Fibroblast of the conjunctiva (primary cell): ENCODE data around the gene CYP1B1.

Experiments
- DNase-seq: peaks from one replicate; pipeline ENCODE4 v3.0.0-alpha.2; 2010; ENCODE audit warnings: low read depth

Gene CYP1B1

DNA sequence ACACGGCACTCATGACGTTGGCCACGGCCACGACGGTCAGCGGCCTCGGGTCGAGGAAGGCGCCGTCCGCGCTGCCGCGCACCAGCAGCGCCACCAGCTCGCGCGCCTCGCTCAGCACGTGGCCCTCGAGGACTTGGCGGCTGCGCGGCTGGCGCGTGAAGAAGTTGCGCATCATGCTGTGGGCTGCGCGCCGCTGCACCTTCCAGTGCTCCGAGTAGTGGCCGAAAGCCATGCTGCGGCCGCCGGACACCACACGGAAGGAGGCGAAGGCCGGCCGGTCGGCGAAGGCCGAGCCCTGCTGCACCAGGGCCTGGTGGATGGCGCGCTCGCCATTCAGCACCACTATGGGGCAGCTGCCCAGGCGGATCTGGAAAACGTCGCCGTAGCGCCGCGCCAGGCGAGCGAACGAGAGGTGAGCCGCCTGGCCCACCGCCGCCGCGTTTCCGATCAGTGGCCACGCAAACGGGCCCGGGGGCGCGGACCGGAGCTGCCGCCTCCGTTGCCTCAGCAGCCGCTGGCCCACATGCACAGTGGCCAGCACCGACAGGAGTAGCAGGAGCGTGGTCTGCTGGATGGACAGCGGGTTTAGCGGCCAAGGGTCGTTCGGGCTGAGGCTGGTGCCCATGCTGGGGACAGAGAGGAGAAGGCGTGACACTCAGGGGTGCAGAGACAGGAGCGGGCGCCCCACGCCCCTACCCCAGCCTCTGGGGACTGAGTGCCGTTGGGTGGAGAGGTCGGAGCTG, 1.0 kb downstream of the CYP1B1 start:
- DNase-seq: no peak

DNA sequence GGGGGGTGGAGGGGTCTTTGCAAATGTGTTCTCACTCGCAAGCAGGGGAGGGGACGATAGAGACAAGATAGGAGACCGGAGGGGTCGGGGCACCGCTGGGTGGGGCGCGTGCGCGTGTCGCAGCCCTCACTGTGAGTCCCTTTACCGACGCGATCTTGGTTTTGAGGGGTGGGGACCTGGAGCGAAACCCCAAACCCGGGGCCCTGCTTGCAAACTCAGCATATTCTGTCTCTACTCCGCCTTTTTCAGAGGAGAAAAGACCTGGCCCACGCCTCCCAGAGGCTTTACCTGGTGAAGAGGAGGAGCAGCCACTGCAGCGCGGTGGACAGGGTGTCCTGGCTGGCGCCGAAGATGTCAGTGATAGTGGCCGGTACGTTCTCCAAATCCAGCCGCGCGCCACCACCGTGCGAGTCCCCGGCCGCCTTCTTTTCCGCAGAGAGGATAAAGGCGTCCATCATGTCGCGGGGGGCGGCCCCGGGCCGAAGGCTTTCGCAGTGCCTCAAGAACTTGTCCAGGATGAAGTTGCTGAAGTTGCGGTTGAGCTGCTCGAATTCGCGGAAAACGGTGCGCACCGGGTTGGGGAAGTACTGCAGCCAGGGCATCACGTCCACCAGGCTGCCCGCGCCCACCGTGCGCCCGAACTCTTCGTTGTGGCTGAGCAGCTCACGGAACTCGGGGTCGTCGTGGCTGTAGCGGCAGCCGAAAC, 1.7 kb downstream of the CYP1B1 start:
- DNase-seq: no peak

DNA sequence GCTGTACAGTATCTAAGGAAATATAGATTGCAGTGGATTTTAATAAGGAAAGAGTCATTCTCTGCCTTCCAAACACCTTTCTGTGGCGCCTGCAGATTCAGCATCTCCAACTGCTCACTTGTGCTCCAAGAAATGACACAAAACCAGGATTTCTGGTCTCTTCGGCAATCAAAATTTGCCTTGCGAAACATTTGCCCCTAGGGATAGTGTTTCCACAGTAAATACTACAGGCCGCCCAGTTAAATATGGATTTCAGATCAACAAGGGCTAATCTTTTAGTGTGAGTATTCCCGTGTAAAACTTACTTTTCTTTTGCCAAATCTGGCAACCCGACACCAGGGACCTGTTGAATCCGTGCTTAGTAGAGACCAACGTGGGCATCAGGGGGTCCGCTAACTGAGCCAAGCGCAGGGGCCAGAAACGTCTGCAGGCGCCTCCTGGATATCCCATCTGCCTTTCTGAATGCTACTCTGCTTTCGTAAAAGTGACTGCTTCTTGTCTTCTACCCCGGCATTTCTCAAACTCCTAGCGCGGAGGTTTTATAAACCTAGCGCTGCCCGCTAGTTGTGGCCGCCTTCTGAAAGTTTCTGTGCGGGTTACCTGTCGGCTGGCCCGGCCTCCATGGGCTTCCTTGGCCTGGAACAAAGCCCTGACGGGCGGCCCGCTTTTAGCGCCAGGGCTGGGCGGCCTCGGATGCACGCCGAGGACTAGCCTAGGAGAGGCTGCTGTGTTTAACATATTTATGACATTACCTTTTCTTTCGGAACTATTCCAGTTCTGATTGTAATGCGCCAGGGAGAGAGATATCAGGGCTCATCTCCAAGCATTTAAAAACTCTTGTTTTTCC, 2.5 kb downstream of the CYP1B1 start:
- DNase-seq: no peak

DNA sequence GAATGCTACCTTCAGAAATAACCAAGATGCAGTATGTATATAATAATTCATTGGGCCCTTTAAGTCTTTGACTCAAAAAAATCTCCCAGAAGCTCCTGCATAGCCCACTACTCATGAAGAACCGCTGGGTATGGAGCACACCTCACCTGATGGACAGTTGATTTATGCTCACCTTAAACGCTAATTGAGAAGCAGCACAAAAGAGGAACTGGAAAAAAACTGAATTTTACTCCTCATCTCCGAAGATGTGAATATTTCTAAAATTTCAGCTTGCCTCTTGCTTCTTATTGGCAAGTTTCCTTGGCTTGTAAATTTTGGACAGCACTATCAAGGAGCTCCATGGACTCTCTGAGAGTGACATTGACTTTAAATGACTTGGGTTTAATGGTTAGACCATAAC, 5.5 kb downstream of the CYP1B1 start:
- DNase-seq: no peak

DNA sequence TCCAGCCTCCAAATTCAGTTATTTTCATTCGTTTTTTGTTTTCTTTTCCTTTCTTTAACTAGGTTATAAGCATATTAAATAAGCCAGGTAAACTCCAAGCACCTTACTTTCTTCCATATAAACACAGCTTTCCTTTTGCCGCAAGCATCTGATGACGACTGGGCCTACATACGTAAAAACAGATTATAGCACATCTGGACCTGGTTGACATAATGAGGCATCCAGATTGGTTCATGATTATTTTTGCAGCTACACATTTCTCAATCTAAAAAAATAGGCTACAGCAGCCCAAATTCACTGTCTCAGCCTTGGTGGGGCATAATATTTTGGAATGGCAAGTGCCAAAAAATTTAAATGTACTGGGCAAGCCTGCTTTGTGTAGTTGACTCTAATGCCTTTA, 7.7 kb downstream of the CYP1B1 start:
- DNase-seq: no peak

DNA sequence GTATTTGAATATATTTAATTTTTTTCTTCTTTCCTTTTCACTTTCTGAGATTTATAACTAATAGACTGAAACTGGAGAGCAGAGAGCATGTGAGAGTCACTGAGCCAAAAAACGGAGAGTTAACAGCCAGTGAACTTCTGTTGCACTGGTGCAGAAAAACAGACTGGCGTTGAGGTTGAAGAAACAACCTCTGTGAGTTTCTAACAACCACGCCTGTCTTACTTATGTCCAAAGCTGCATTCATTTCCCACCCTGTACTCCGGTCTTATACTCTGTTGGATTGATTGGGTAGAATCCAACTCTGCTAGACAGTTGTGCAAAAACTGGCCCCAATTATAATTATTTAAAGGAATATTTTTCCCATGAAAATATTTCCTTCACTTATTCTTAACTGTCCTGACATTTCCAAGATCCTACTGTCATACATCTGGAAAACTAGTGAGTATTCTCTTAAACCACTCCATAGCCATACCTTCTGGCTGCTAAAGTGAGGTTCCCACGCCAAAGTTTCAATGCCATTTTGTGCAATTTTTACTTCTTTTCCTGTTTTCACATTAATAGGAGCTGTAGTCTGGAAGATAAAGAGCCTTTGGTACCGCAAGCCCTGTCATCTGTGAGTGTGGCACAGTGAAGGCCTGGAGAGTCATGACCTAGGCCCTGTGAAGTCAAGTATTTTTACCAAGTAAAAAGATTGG, 9.4 kb downstream of the CYP1B1 start:
- DNase-seq: no peak

DNA sequence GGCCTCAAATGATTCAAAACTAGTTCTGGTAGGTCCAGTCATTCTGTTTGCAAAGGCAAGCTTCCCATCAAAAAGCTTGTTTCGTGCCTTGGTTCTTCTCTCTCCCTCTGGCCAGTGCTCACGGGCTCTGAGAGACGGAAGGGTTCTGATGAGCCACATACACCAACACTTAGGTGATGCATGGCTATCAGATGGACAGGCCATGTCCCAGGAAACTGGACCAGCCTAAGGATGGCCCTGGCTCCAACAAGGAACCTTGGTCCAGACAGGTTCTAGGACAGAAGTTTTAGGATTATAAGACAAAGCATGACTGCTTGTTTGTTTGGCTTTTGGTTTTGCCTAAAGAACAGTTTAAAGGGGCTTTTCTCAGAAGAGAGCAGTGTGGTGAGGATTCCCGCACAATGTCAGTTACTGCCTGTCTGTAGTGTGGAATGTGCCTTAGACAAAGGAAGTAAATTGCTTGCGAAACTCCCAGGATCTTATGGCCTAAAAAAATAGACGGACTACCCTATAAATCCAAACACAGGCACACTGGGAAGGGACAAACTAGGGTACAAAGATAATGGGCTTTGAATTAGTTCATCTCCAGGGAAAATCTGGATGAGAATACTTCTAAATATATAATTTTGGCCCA, 10.3 kb downstream of the CYP1B1 start:
- DNase-seq: no peak

DNA sequence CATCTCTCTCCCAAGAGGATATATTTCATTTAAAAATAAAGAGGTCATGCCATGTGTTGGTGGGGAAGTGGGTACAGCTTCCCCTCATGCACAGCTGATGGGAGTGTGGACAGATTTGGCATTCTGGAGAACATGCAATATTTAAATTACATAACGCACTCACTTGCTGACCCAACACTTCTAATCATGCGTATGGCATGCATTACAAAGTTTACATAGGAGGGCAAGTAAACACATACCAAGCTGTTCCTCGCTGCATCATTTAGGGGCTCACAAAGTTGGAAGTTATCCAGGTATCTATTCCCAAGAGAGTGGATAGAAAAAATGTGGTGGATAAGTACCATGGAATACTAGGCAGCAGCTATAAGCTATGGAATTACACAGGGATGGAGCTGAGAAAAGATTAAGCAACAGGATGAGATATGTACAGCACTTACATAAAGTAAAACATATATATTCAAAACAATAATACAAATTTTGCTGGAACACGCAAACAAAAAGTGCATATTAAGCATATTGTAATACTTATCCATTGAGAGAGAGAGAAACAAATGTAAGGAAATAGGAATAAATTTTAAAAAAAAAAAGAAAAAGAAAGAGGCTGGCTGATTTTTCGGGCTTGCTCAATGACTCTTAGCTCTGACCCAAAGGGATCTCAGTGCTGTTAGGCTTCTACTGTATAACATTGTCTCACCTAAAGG, 11.0 kb downstream of the CYP1B1 start:
- DNase-seq: no peak

DNA sequence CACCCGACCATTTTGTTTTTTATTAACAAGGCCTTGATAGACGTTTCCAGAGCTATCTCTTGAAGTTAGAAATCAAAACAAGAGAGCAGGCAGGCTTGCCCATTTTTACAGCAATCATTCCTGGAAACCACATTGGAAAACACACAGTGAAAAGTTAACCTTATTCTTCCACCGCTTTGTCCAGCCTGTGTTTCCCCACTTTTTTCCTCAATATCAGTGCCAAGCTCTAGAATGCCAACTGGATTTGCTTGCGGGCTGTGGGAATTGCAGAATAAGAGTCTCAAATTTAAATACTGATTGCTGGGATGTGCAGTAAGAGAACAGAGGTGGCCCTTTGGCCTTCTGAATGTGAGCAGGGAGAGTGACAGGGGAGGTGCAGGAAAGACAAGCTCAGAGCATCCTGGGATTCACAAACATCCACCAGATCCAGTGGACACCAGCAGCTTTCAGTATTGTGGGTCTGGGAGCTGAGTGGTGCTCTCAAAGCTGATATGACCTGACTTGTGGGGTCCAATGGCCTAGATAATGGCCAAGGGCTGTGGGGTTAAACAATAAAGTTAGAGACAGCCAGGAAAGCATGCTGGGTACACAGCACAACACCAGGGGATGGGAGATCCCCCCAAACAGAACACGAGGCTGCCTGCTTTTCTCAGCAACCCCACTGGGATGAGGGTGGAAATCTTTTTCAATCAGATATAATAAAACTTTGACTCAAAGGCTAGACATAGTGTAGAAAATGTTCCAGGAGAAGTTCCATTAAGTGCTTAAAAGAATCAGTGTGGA, 15.5 kb downstream of the CYP1B1 start:
- DNase-seq: no peak

DNA sequence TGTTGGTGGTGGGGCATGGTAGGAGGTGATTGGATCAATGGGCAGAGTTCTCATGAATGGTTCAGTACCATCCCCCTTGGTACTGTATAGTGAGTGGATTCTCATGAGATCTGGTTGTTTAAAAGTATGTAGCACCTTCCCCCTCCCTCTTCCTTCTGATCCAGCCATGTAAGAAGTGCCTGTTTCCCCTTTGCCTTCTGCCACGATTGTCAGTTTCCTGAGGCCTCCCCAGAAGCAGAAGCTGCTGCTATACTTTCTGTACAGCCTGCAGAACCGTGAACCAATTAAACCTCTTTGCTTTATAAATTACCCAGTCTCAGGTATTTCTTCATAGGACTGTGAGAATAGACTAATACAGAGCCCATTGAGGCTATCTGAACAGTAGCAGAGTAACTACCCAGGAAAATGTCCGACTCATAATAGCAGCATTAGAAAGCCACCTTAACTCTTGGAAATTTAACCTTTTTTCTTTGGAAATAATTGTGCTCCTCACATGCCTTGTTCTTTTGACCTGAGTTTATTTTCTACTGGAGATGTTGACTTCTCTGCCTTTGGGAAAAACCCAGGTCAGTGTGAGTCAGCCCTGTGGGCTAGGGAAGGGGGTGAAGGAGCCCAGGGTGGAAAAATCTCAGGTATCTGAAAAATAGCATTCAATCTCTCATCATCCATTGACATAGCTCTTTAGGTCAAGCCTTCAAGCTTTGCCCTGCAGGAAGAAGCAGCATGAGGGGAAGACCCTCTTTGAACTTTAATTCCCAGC, 18.1 kb downstream of the CYP1B1 start:
- DNase-seq: no peak

DNA sequence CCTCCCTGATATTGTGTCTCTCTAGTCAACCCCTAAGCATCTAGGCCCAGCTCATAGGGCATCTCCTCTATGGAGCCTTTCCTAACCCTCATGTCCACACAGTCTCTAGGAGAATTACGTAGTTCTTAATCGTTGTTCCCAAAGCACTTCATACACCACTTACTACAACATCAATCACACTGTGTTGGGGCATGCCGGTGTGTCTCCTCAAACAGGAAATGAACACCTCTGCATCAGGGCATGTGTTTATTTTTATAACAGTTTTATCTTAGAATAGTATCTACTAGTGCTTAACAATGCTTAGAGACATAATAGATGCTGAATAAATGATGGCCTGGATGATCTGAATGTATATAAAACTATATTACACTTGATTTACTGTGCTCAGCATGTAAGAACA, 19.7 kb downstream of the CYP1B1 start:
- no peak for DNase-seq

DNA sequence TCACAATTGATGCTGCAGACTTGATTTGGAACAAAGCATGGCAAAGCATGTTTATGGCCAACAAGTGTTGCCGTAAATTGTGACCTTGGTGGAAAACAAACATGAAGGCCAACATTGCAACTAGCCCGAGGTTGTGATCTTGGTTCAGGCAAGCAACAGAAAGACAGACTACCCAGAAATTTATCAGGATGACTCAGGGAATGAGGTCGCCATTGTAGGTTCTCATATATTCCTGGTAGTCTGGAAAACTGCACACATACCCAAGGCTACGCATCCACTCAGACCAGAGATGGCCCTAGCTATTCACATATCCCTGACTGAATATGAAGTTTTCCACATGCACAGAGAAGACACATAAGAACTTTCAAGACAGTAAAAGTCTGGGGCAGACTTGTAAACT, 30.1 kb downstream of the CYP1B1 start:
- DNase-seq: no peak

DNA sequence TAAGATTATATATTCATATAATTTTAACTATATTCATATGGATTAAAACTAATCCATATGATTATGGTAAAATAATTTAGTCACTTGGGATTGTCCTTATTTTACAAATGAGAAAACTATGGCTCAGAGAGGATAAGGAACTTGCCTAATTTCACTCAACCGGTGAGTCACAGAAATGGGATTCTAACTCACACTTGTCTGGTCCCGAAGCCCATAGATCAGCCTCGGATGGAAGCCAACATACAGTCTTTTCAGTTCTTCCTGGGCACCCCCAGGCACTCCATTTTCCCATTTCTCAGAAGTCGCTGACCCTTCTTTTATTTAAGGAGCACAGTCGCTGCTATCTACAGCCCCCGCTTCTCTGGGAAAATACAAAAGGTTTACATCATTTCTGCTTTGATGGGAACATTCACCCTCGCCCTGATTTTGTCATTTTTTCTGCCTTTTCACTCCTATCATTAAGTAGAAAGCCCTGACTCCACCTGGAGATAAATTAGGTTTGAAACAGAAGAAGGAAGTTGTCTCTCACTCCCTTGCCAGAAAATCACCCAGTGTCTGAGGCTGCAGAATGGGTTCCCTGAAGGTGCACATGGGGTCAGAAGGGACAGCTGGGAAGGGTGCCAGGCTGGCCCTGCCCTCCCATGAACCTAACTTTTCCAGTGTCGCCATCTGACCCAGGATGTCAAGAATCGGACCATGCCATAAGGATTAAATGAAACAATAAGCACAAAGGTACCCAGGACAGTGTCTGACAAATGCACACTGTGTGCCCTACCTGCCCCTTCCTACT, 36.6 kb downstream of the CYP1B1 start:
- peak; percentile 6 for DNase-seq

DNA sequence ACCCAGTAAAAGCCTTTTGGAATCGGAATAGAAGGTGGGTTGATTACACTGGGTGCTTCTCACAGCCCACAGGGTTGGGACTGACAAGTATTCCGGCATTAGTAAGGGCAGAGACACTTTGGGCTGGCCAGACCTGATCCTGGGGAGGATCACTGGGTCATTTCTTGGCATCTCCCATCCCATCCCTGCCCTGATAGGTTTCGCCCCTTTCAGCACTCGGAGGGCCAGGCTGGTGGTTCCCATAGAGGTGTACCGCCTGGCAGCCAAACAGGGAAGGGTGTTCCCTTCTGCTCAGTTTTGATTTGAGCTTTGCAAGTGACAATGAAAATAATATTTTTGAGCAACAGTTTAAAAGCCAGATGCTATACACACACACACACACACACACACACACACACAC, 37.3 kb downstream of the CYP1B1 start:
- no peak for DNase-seq

DNA sequence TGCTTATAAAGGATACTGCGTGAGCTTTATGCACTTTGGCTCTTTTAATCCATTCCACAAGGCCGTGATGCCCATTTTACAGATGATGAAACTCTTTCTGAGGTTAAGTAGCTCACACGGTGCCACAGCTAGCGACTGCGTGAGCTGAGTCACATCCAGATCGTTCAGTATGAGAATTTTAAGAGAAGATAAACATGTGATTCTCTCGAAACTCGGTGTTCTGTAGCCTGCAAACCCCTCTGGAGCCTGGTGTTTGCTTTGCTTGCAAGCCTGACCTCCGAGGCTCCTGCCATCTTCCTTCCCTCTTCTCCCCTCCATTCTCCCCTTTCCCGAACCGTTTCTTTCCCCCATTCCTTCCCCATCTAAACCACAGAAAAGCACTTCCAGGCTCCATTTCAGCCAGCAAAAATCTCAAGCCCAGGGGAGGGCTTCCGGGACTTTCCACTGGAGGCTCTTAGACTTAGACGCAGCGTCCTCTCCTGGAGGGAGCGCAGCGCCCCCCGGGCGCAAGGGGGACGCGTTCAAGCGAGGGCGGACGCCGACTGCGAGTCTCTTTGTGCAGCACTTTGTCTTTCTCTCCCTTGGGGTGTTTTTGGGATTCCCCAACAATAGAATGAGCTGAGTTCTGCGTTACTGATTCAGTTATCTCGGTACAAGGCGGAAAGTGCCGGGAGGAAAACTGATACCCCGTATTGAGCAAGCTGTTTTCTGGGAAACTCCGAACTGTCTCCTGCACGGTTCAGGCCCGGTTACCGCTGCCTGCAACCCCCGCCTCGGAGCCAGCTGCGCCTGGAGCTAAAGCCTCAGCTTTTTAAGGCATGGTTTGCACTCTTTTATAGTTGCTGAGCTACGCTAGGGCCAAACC, 38.0 kb downstream of the CYP1B1 start:
- peak; percentile 30 for DNase-seq

DNA sequence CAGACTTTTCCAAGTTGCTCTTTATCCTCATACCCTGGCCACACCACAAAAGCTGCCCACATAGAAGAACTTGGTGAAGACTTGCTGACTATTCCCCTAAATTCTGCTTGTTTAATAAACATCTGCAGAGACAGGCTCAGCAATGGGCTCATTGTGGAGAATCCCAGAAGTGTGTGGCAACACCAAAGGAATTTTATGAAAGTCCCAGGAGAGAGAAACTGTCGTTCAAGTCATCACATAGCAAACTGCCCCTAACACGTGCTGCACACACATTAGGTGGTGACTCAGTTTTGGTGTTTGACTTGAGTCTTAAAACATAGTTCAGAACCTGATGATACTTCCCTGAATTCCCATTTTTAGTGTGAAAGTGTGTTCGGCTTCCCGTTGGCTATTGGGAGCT, 38.6 kb downstream of the CYP1B1 start:
- no peak for DNase-seq

DNA sequence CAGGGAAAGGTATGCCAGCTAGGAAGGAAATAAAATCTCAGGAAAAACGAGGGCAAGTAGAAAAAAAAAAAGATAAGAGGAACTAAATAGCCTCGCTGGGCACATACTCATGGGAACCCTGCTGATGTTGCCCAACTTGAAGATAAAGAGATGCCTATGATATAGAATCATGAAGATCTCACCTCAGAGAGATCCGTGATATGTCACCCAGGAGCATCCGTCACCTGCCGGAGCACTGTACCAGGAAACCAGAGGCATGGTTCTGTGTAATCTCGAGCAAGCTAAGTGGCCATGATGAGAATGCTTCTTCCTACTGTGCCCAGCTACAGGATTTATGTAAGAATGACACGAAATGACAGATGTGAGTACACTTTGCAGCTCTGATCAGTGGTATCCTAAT, 40.0 kb downstream of the CYP1B1 start:
- no peak for DNase-seq

DNA sequence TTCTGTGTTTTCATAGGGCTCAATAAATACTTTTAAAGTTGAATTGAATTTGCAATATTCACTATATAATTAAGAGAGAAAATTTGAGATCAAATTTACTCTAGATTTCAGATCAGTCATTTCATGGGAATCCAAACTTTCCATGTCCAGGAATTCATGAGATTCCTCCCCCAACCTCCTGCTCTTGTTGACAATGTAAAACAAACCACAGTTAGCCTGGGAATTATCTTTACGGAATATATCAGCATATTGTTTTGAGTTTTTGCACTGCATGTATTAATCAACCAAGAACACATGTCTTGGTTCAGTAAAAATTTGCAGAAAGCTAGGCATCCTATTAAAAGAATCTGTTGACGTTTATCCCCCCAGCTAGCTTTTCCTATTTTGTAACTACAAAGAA, 42.3 kb downstream of the CYP1B1 start:
- no peak for DNase-seq
